GM18526 (cell line): ENCODE measurements around the gene CLEC3B.

Experiments
- POLR2A ChIP-seq: IDR thresholded peaks from 3 replicates; pipeline ENCODE4 v1.6.1; 2011; ENCODE audit not compliant: insufficient read length; ENCODE audit errors: extremely low read depth

The CLEC3B gene

GRCh38 chr3:45023675-45024074 lies 2.4 kb upstream of the CLEC3B start:
- no peak for TF ChIP-seq POLR2A

- TF ChIP-seq POLR2A: no peak
Observed at GRCh38 chr3:45024542-45025255, 1.4 kb upstream of the CLEC3B start.

- TF ChIP-seq POLR2A: no peak
Observed at GRCh38 chr3:45026957-45027356, 854 bp downstream of the CLEC3B start.

GRCh38 chr3:45027441-45027840 lies 1.3 kb downstream of the CLEC3B start:
- TF ChIP-seq POLR2A: no peak

GRCh38 chr3:45029216-45029615 lies 3.1 kb downstream of the CLEC3B start:
- TF ChIP-seq POLR2A: no peak

- TF ChIP-seq POLR2A: no peak
Observed at GRCh38 chr3:45029661-45030060, 3.6 kb downstream of the CLEC3B start.

GRCh38 chr3:45031531-45031930 lies 5.4 kb downstream of the CLEC3B start:
- TF ChIP-seq POLR2A: no peak

- no peak for TF ChIP-seq POLR2A
Observed at GRCh38 chr3:45032113-45032512, 6.0 kb downstream of the CLEC3B start.

- TF ChIP-seq POLR2A: no peak
Observed at GRCh38 chr3:45033791-45034190, 7.7 kb downstream of the CLEC3B start.

GRCh38 chr3:45034612-45035252 lies 8.6 kb downstream of the CLEC3B start:
- TF ChIP-seq POLR2A: no peak

- no peak for TF ChIP-seq POLR2A
Observed at GRCh38 chr3:45035441-45036301, 9.6 kb downstream of the CLEC3B start.

- no peak for TF ChIP-seq POLR2A
Observed at GRCh38 chr3:45037720-45038455, 11.8 kb downstream of the CLEC3B start.

GRCh38 chr3:45041666-45042065 lies 15.6 kb downstream of the CLEC3B start:
- TF ChIP-seq POLR2A: no peak

GRCh38 chr3:45042162-45042561 lies 16.1 kb downstream of the CLEC3B start:
- no peak for TF ChIP-seq POLR2A

GRCh38 chr3:45043728-45044299 lies 17.7 kb downstream of the CLEC3B start:
- no peak for TF ChIP-seq POLR2A
